ENCODE measurements around the gene LMX1B.

The LMX1B gene

DNA sequence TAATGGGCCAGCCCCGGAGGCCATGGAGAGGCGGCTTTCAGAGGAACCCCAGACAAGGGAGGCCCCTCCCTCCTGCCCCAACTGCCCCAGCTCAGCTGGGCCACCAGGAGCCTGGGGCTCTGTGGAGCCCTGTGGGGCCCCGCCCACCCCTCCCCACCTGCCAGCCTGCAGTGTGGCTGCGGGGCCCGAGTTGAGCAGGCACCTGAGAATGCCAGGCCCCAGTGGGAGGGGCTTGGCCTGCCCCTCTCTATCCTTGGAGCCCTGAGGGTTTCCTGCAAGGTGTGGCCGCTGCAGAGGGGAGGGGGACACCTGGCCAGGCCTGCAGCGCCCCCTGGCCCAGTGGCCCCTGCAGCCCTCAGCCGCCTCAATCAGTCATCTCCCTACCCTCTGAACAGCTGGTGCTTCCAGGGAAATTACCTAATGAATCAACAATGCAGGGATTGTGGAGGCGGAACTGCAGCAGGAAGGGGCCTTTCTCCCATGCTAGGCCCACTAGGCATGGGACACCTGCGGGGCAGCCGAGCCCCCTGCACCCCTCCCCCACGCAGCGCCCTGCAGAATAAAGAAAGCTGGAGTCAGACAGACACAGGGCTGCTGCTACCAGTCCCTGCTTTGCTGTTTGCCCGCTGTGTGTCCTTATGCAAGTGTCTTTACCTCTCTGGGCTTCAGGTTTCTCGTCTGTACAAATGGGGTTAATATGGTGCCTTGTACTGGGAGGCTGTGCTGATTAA lies 48.0 kb downstream of the LMX1B start:
- no peak for DNase-seq

DNA sequence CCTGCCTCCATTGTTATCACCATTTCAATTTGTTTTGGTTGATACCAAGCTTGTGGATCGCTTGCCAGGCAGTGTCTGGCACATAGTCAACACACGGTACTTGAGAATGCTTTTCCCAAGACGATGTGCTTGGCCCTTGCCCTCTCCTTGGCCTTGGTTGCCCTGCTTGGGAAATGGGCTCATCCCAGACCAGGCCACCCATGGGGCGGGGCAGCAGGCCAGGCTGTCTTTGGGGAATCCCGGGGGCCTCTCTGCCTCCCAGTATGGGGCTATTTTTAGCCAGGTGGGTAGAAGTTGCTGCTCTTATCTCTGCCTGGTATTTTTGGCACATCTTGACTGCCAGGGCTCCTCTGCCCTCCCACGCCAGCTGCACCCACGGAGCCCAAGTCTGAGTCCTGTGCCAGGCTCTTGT lies 49.9 kb downstream of the LMX1B start:
- no peak for DNase-seq

DNA sequence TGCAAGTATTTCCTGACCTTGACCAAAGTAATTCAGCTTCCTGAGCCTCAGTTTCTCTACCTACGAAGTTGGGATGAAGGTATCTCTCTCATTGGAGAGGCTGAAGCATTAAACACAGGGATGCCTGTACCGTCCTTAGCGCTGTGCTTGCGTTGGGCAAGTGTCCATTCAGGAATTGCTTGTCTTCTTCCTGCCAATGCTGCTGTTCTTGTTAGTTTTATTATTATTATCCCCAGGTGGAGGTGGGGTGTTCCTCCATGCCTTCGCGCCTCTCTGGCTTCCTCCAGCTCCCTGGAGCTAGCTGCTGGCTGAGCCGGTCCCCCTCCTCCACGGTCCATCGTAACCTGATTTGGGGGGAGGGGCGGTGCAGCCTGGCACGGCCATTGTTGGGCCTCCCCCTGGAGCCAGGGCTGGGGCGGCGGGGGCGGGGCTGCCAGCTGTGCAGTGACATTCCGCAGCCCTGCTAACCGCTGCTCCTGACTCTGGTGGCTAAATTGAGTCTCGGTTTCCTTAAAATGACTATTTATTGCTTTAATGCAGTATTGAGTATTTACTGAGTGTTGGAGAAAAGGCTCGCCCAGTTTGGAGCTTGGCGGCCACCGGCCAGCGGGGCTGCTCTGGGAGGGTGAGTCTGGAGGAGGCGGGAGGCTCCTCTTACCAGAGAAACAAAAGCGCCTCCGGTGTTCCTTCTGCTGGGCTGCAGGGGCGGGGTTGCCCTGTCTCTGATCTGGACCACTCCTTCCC lies 51.3 kb downstream of the LMX1B start:
- no peak for DNase-seq

DNA sequence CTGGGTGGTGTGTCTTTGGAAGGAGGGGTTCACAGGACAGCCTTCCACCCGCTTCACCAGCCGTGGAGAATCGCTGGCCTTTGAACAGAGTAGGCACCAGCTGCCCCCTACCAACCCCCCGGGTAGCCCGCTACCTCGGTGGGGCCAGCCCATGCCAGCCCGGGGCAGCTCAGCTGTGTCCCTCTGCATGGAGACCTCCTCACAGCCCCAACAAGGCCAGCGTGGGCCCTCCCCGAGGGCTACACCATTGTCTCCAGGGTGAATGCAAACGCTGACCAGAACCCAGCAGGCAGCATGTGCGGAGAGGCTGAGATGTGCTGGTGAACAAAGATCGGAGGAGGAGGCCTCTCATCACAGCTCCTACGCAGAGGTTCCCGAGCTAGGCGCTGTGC lies 51.9 kb downstream of the LMX1B start:
- DNase-seq: no peak

DNA sequence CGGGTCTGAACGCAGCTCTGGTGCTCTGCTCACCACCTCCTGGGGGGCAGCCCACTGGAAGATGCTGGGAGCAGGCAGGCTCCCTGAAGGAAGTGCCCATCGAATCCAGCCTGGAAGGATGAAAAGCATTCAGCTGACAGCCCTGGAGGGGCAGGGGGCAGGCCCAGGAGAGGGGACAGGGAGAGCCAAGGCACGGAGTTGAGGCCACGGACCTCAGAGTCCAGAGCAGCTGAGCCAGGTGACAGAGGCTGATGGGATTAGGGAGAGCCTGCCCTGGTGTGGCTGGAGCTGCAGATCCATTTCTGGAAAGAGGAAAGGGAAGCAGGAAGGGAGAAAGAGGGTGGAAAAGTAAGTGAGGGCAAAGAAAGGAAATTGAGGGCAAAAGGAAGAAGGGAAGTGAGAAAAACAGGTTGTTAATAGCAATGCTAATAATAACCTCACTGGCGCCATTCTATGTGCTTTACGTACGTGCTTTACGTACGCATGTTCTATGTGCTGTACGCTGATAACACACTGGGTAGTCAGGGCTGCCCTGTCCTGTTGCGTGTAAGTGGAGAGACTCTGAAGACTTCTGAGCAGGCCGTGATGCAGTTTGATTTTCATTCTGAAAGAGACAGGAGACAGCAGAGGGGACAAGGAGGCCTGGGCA lies 52.6 kb downstream of the LMX1B start:
- no peak for DNase-seq

DNA sequence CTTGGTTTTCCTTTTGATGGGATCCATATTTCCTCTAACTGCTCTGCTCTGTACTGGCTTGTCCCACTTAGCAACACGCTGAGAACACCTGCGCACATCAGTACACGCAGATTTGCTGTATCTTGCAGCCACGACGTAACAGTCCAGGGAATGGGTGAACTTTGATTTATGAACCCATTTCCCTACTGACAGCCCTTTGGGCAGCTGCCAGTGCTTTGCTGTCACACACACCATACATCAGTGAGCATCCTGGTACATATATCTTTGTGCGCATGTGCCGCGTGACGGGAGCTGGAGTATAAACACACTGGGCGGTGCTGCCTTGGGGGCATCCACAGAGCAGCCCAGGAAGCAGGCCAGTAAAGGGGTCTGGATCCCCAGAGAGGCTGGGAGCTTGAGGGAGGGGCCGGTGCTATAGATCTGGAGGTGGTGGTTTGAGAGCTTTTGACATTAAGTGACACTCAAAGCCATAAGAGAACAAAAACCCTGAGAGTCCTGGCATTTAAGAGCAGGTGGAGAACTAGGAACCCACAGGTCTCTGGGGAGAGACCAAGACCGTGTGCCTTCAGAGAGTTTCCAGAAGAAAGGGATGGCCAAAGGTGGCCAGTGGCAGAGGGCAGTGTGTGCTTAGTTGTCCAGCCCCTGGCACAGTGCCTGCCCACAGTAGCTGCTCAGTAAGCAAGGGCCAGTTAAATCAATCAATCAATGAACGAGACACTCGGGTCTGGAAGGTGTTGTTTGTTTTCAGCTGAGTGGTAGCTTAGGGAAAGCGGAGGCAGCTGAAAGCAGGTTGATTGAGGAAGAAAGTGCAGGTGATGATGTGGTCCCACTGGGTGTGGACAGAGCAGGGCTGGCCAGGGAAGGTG lies 53.7 kb downstream of the LMX1B start:
- no peak for DNase-seq

DNA sequence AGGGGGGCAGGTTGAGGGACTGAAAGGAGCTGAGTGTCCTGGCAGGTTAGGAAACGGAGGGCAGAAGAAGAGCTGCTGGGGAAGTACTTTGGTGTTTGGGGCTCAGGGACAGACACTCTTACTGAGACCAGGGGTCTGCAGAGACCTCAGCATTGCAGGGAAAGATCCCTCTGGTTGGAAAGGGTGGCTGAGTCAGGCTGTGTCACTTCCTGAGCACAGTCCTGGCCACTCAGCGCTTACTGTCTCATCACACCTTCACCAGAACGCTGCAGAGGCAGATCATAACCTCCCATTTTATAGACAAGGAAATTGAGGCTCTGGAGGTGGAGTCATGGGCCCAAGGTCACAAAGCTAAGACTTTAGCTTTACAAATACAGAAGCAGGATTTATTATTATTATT lies 54.3 kb downstream of the LMX1B start:
- no peak for DNase-seq

DNA sequence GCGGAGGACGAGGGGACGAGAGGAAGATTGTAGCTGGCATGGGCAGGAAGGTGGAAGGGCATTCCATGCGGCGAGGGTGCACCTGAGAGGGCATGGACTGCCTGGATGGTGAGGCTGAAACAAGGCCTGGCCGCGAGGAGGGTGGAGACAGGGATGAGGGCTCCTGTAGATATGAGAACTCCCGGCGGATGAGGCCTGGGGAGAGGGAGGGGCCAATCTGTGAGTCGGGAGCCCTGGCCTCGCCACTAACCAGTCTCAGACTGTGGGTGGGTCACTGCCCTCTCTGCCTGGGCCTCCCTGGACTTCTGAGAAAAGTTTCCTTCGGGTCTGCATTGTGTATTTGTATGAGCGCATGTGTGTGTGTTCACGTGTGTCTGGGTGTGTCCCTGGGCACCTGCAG lies 55.4 kb downstream of the LMX1B start:
- DNase-seq: no peak

DNA sequence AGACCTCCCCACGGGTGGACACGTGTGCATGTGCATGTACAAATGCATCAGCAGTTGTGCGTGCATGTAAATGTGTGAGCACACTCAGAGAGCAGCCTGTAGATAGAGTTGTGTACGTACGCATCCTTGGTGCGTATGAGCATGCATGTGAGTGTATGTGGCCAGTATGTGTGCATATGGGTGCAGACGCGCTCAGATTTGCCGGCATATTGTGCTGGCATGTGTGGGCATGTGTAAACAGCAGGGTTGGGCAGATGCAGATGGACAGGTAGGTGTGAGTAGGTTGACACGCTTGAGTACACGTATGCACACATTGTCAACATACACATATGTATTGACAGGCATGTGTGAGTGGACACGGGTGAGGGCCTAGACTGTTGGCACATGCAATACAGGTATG lies 56.5 kb downstream of the LMX1B start:
- no peak for DNase-seq

DNA sequence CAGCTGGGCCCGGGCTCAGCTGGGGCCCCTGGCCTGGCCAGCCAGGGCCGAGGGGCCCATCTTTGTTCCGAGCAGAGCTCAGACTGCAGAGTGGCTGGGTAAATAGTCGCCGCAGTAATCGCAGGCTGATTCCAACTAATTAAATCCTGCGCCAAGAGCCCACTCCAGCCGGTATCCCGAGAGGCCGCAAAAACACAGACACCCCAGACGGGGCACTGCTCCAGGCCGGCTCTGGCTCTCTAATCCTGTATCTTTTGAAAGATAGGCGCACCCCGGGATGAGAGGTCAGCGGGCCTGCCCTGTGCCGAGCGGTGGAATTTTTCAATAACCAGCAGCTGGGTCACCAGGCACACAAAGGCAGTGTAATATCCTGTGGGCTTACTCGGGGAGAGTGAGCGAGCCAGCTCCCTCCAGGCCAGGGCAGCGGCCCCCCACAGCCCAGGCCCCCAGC lies 57.7 kb downstream of the LMX1B start:
- DNase-seq: no peak

DNA sequence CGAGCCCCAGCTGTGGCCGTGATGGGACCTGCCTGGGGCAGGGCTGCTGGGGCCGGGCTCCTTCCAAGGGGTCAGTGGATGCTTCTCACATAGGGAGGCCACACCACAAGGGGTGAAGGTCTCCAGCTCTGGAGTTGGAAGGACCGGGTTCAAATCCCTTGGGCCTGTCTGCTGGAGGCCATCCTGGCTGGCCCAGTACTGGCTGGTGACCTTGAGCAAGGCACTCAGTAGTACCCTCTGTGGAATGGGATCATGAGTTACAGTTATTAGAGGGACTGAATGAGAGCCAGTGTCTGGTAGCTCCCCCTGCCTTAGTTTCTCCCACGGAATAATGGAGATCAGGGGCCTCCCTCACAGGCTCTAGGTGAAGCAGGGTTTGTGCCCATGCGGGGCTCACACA lies 58.3 kb downstream of the LMX1B start:
- DNase-seq: no peak

DNA sequence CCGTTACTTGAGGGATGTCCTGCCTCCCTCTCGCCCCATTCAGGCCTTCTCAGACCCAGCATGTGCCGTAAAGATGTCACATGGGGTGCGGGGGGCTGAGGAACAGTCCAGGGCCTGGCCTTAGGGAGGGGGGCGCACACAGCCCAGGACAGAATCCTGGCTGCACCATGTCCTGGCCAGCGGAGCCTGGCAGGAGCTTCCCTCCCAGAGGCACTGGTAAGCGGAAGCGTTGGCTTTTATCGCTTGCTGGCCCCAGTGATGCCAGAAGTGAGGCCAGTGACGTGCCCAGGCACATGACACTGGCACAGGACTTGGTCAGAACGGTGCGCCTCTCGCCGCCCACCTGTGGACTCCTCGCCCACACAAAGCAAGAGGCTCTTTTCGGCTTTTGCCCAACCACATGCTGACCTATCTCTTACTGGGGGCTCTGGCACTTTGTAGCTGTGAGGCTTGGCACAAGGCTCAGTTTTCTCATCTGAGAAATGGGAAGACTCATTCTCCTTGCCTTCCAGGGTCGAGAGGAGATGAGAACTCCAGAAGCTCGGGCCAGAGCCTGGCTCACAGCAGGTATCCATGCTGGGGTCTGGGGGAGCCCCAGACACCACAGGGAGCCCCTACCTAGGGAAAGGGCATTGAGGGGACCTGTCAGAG lies 59.0 kb downstream of the LMX1B start:
- no peak for DNase-seq

DNA sequence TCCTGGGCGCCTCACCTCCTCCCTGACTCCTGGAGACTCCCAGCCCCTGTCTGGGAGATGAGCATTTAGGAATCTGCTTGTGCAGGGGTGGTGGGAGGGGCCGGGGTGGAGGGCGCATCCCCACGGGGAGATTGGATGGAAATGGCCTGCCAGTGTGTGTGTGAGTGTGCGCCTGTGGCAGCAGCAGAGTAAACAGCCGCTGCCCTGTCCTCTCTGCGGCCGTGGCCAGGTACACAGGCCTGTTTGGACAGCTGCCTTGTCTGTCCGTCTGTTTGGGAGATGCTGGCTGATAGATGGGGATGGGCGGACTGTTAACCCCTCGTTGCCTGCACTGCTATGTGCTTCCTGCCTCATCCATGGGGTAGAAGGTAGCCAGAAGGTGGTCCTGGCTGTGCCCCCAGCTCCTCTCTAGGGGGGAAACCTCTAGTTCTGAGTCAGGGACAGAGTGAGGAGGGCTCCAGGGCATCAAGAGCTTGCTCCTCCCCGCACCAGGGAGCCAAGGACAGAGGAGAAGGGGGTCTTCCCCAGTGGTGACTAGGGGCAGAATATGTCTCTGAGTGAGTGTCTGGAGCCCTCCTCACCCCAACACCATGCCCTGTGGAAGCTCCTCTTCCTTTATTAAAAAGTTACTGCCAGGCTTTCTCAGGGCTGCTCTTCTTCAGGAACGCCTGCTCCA lies 60.1 kb downstream of the LMX1B start:
- DNase-seq: no peak

DNA sequence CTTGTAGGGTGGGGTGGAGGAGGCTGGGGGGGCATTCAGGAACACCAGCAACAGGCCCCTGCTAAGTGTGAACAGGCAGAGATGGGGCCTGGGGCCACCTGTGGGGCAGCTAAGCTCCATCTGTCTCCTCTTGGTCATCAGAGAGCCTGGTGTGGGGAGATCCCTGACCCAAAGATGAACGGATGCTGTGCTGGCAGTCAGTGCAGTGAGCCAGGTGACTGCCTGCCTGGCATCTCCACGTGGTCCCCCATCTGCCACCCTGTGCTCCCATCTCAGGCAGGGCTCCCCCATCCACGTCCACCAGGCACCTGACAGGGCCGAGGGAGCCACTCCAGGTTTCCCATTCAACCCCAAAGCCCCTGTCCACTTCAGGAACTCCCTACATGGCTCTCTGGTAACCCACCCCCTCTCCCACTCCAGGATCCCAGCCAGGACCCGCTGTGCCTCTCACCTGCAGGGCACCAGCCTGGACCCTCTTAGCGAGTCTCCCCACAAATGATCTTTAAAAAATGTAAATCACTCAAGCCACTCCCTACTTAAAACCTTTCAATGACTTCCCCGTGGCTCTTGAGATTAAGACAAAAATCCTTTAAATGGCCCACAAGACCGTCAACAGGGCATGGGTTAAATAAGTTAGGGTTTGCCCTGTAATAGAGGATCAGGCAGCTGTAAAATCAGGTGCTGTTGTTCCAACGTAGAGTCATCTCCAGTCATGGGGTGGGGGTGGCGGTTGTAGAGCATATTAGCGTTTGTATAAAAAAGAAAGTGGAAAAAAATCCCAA lies 60.8 kb downstream of the LMX1B start:
- no peak for DNase-seq

DNA sequence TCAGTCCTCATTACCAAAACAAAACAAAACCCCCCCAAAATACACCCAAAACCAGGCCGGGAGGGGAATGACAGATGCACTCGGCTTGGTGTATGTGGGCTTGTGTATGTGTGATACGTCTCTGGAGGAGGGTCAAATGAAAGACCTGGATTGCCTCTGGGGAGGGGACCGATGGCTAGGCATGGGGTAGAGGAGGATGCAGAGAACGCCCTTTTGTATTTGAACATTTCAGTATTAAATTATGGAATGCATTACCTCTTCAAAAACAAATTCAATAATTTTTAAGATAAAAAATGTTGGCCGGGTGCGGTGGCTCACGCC lies 61.4 kb downstream of the LMX1B start:
- no peak for DNase-seq

DNA sequence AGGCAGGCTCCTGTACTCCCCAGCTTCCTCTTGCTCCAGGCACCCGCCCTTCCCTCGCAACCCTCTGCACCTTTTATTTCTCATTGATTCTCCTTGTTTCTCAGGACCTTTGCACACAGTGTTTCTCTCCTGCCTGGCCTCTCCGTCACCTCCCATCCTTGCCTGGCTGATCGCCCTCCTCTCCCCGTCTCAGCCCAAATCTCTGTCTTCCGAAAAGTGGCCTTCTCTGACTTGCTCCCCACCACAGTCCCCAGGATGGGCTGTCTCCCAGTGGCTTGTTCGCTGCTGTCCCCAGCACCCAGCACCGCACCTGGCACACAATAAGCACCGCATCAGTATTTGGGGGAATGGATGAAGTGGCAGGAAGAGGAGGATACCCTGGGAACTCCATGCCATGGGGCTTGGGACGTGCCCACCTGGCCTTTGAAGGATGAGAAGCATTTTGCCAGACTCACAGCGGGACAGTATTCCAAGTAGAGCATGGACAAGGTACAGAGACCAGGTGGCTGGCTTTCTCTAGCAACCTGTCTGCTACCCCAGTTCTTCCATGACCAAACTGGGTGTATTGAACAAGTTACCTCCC lies 62.5 kb downstream of the LMX1B start:
- no peak for DNase-seq

DNA sequence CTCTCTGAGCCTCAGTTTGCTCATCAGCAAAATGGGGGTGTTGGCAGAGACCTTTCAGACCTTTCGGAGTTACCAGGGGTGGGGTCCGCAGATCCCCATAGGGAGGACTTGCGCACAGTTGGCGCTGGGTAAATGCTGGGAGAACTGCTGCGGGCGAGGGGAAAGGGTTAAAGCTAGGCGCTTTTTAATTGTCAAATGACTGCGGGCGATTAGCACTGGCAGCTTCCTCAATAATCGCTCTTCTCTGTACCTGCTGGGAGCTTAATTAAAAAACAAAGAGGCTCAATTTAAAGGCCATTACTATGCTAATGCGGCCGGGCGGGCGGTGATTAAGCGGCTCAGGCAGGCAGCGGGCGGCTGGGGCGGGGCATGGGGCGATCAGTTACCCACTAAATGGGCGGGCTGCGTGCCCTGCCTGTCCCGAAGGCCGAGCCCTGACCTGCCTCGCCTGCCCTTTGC lies 63.0 kb downstream of the LMX1B start:
- no peak for DNase-seq

DNA sequence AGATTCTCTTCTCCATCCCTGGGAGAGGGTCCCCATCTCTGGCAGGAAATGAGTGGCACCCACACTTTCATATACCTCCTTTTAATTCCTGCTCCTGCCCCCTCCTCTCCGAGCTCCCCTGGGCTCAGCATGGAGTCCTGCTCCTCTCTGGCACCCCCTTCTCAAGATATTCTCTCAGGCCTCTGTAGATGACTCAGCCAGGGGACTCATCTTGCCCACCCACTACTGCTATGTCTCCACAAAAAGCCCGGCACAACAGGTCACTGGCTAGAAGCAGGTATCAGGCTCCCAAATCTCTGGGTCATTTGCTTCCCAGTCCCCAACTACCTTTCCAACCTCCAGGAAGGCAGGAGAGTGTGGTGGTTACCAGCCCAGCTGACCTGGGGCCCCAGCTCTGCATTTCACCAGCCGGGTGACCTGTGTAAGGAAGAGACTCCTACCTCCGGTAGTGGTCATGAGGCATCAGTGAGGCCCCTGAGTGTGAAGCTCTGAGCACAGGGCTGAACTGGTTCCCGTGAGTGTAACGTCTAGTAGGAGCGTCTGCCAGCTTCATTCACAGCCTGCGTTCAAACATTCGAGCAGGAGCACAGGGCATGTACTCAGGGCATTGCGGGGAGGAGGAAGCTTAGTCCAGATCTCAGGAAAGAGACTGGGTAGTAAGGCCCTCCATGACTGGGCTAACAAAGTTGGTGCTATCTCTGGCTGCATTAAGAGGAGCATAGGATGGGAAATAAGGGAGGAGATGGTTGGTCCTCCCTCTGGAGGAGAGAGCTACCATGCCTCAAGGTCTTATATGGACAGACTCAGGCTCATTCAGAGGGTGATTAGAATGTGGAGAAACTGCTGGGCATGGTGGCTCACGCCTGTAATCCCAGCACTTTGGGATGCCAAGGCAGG lies 63.7 kb downstream of the LMX1B start:
- DNase-seq: no peak

DNA sequence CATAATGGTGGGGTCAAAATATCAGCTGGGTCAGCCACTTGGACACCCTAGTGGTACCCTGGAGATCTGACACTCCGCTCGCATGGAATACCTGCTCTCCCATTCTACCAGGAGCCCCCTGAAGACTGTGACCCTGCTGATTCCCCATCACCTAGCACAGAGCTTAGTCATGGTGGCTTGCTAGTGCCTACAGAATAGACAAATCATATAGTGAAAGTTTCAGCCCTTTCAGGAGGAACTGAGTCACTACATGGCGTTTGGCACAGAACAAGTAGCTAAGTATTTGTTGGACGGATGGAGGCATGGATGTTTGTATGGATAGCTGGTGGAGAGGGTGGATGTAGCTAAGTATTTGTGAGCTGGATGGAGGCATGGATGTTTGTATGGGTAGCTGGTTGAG lies 65.3 kb downstream of the LMX1B start:
- DNase-seq: no peak

DNA sequence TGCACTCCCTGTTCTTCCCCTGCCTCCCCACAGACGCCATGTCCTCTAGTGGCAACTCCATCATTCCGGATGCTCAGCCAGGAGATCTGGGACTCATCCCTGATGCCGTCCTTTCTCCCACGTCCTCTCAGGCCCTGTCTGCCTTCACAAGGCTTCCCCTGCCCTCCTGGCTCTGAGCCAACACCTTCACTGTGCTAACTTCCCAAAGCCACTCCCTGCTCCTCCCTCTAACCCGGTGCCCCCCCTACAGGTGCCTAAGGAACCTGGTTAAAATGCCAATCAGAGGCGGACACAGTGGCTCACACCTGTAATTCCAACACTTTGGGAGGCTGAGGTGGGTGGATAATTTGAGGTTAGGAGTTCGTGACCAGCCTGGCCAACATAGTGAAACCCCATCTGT lies 67.6 kb downstream of the LMX1B start:
- no peak for DNase-seq
